Sigmoid colon (tissue), 7 donors: ENCODE results near the gene RALGDS. TPM values are rescaled to one million over a fixed set of nuclear protein-coding genes. Genes with fewer than 3 reads are reported as not detected.

Source experiments
- DNase-seq: peaks from one replicate; pipeline ENCODE4 v3.0.0-alpha.2; 2019
- H3K27ac ChIP-seq, 4 donors: fragments of 200-600 bp; sonication (generic); one replicate each; pipeline ENCODE4 v1.5.1; 2016 to 2019; ENCODE audit warnings: mild to moderate bottlenecking in 1 of 4
- H3K27me3 ChIP-seq, 3 donors: fragments of 200-600 bp; sonication (generic); one replicate each; pipeline ENCODE4 v1.5.1; 2019; ENCODE audit warnings: mild to moderate bottlenecking in 1 of 3
- H3K36me3 ChIP-seq, 4 donors: fragments of 200-600 bp; sonication (generic); one replicate each; pipeline ENCODE4 v1.5.1; 2016 to 2019
- H3K4me1 ChIP-seq, 4 donors: fragments of 200-600 bp; sonication (generic); one replicate each; pipeline ENCODE4 v1.5.1; 2017 to 2019
- H3K4me3 ChIP-seq, 4 donors: fragments of 200-600 bp; sonication (generic); one replicate each; pipeline ENCODE4 v1.5.1; 2017 to 2019; ENCODE audit warnings: mild to moderate bottlenecking in 2 of 4, moderate library complexity in 1 of 4
- H3K9me3 ChIP-seq, 4 donors: fragments of 200-600 bp in 3 of 4; sonication (generic) in 3 of 4; one replicate each; pipeline versions ENCODE4 v1.5.1 to v1.6.1; 2013 to 2019
- CTCF ChIP-seq, 4 experiments: fragments of 450-650 bp in 3 of 4; fragments of 200-600 bp in 1 of 4; IDR thresholded peaks; one replicate each; pipeline ENCODE4 v1.5.1; 2016 to 2019; ENCODE audit warnings: antibody characterized with exemption in 4 of 4, mild to moderate bottlenecking in 3 of 4, moderate library complexity in 2 of 4
- EP300 ChIP-seq, 4 donors: sonication (generic); formaldehyde crosslinking; IDR thresholded peaks; one replicate each; pipeline ENCODE4 v1.6.1; 2017; ENCODE audit warnings: antibody characterized with exemption in 4 of 4
- POLR2A ChIP-seq, 2 donors: fragments of 450-650 bp; IDR thresholded peaks; one replicate each; pipeline ENCODE4 v1.6.1; 2016; ENCODE audit warnings: antibody characterized with exemption in 2 of 2, mild to moderate bottlenecking in 2 of 2, moderate library complexity in 2 of 2
- POLR2AphosphoS5 ChIP-seq, 4 donors: sonication (generic); formaldehyde crosslinking; IDR thresholded peaks; one replicate each; pipeline ENCODE4 v1.6.1; 2017; ENCODE audit warnings: antibody characterized with exemption in 4 of 4
- WGBS, 2 donors: extraction: QIAGEN DNeasy Blood & Tissue Kit; methylation state at CpG; one replicate each; pipeline ENCODE4 v1.1.7; 2013; 5-methylcytosine and 5-hydroxymethylcytosine counted together
- intact Hi-C: fragments of 100-400 bp; cut with DNase I; formaldehyde crosslinking; loops from one replicate; pipeline ENCODE4 v1.15.1; 2023
- polyA plus RNA-seq, 3 donors: library from polyadenylated mRNA; stranded (reverse); fragments of 200-250 nt; gene quantifications; one replicate each; pipeline ENCODE4 v1.2.3, GENCODE V29; 2013
- total RNA-seq, 4 donors: library from RNA; depleted of rRNA; stranded (reverse); fragments of >200 nt; gene quantifications; one replicate each; pipeline ENCODE4 v1.1.0, GENCODE V29; 2016
- donor health status: healthy with polysubstance abuse.
- donor health status: Bipolar disorder and iron deficiency.
- donor health status: healthy.

The RALGDS gene
- total and polyA plus RNA-seq, 7 donors = 27.6 to 52.7 (median 39.6) TPM

- no peak for TF ChIP-seq CTCF (IDR thresholded peaks at IDR 0.05)
- TF ChIP-seq POLR2AphosphoS5 (IDR thresholded peaks at IDR 0.05) = no peak
- no peak for TF ChIP-seq EP300 (IDR thresholded peaks at IDR 0.05)
- no peak for TF ChIP-seq POLR2A (IDR thresholded peaks at IDR 0.05)
- Histone ChIP-seq H3K27me3 (no peaks in the 10 kb centered on the region), H3K4me1 (peaks cover 0 to 19% (median 13%) of the 10 kb centered on the region in 4 donors), H3K36me3 (no peaks in the 10 kb centered on the region), H3K9me3 (no peaks in the 10 kb centered on the region), H3K4me3 (no peak overlapping the region), H3K27ac (no peak overlapping the region)
- intact Hi-C loops = no loop called here
- 91 to 94% methylated on average over 3 of the region's 3 CpGs for WGBS, 2 donors
- DNase-seq = peak; percentile 30
Measured at GRCh38 chr9:133167769-133168168, 46.7 kb upstream of the RALGDS start.

- 77 to 81% methylated on average over 3 of the region's 3 CpGs for WGBS, 2 donors
- no peak overlapping the region for H3K4me3 ChIP-seq
- H3K27me3 ChIP-seq = no peaks in the 10 kb centered on the region
- no peak for DNase-seq
- H3K9me3 ChIP-seq = no peaks in the 10 kb centered on the region
- H3K4me1 ChIP-seq = peaks cover 0 to 25% (median 16%) of the 10 kb centered on the region in 4 donors
- intact Hi-C loops = no loop called here
- no peaks in the 10 kb centered on the region for H3K36me3 ChIP-seq
- TF ChIP-seq CTCF (IDR thresholded peaks at IDR 0.05) = no peak
- no peak for TF ChIP-seq POLR2A (IDR thresholded peaks at IDR 0.05)
- TF ChIP-seq POLR2AphosphoS5 (IDR thresholded peaks at IDR 0.05) = no peak
- no peak for TF ChIP-seq EP300 (IDR thresholded peaks at IDR 0.05)
- H3K27ac ChIP-seq = no peak overlapping the region
Measured at GRCh38 chr9:133167096-133167730, 46.2 kb upstream of the RALGDS start.

DNA sequence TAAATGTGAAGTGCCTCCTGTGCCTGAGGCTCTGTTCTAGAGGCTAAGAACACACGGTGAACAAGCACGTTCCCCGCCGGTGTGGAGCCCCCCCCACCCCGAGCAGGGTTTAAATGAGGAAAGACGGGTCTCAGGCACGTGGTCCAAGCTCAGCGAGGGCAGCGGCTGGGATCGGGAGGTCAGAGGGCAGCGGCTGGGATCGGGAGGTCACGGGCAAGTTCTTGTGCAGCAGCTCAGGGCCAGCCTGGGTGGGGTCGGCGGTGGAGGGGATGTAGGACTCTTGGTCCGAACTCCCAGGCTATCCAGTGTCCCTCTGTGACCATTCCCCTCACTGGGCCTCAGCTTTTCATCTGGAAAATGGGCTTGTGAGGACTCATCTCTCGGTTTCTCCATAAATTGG, 45.4 kb upstream of the RALGDS start:
- peaks cover 0 to 30% (median 18%) of the 10 kb centered on the region in 4 donors for H3K4me1 ChIP-seq
- H3K27me3 ChIP-seq = no peaks in the 10 kb centered on the region
- H3K4me3 ChIP-seq = no peak overlapping the region
- H3K27ac ChIP-seq = no peak overlapping the region
- 77 to 87% methylated on average over 17 of the region's 17 CpGs for whole genome bisulfite sequencing, 2 donors
- no peak for TF ChIP-seq POLR2A (IDR thresholded peaks at IDR 0.05)
- no peak for TF ChIP-seq CTCF (IDR thresholded peaks at IDR 0.05)
- TF ChIP-seq EP300 (IDR thresholded peaks at IDR 0.05) = no peak
- no peak for TF ChIP-seq POLR2AphosphoS5 (IDR thresholded peaks at IDR 0.05)
- H3K9me3 ChIP-seq = no peaks in the 10 kb centered on the region
- no peaks in the 10 kb centered on the region for H3K36me3 ChIP-seq
- intact Hi-C loops = no loop called here
- peak; percentile 63 for DNase-seq

DNA sequence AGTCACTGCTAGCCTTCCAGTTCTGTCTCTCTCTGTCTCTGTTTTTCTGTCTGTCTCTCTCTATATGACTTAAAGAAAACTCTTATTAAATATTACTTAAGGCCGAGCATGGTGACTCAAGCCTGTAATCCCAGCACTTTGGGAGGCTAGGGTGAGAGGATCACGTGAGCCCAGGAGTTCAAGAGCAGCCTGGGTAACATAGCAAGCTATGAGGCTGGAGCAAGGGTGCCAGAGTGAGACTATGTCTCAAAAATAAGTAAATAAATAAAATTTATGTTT, 44.4 kb upstream of the RALGDS start:
- Histone ChIP-seq H3K9me3 (no peaks in the 10 kb centered on the region), H3K4me3 (no peak overlapping the region), H3K36me3 (no peaks in the 10 kb centered on the region), H3K27me3 (no peaks in the 10 kb centered on the region), H3K27ac (no peak overlapping the region), H3K4me1 (peaks cover 0 to 34% (median 24%) of the 10 kb centered on the region in 4 donors)
- WGBS, 2 donors = 87 to 88% methylated on average over 2 of the region's 2 CpGs
- intact Hi-C loops = no loop called here
- no peak for DNase-seq
- no peak for TF ChIP-seq CTCF (IDR thresholded peaks at IDR 0.05)
- TF ChIP-seq POLR2AphosphoS5 (IDR thresholded peaks at IDR 0.05) = no peak
- TF ChIP-seq POLR2A (IDR thresholded peaks at IDR 0.05) = no peak
- TF ChIP-seq EP300 (IDR thresholded peaks at IDR 0.05) = no peak

DNA sequence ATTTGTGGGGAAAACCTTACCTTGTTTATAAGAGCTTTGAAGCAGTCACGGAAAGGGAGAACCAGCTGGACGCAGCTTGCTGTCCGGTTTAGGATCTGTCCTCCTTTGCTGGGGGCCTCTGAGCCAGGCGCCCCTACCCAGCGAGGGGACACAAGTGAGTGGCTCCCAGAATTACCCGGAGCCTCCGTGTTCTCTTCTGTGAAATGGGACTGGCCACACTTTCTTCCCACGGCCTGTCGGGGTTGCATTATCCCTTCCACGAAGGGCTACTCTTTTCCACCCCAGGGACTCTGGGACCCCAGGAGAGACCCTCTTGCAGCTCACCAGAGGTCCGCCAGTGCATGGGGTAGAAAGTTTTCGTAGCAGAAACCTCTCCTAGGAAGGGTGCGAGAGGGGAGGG, 43.2 kb upstream of the RALGDS start:
- TF ChIP-seq CTCF (IDR thresholded peaks at IDR 0.05) (no peak), POLR2AphosphoS5 (IDR thresholded peaks at IDR 0.05) (no peak), EP300 (IDR thresholded peaks at IDR 0.05) (no peak), POLR2A (IDR thresholded peaks at IDR 0.05) (no peak)
- peaks cover 0 to 6% (median 0%) of the 10 kb centered on the region in 4 donors for H3K36me3 ChIP-seq

More for the DNA sequence above, 43.2 kb upstream of the RALGDS start:
- H3K27ac ChIP-seq = peak overlapping the region; percentile 59 to 80 (median 66)
- 67 to 69% methylated on average over 13 of the region's 13 CpGs for WGBS, 2 donors
- H3K4me1 ChIP-seq = peaks cover 0 to 34% (median 24%) of the 10 kb centered on the region in 4 donors
- H3K4me3 ChIP-seq = peak overlapping the region; percentile 53 to 72 (median 66)
- H3K27me3 ChIP-seq = no peaks in the 10 kb centered on the region
- DNase-seq = no peak
- intact Hi-C loops = no loop called here
- no peaks in the 10 kb centered on the region for H3K9me3 ChIP-seq
